Right lobe of liver (tissue), 4 donors: ENCODE data around the gene MICU1.

Experiments used
- CTCF ChIP-seq, 4 donors: fragments of 200-600 bp in 3 of 4; fragments of 450-650 bp in 1 of 4; IDR thresholded peaks; one replicate each; pipeline versions ENCODE4 v1.5.1 to v1.8.0; 2016 to 2022; ENCODE audit warnings: antibody characterized with exemption in 4 of 4, mild to moderate bottlenecking in 2 of 4
- POLR2A ChIP-seq: fragments of 450-650 bp; IDR thresholded peaks from one replicate; pipeline ENCODE4 v1.6.1; 2017; ENCODE audit warnings: antibody characterized with exemption, mild to moderate bottlenecking
- donor health status: DM: no; HTN: no; CAD: no.
- donor health status: DM: no; HTN: no; CAD: no.
- donor health status: DM: no; HTN: yes; CAD: no.

GRCh38 chr10:72483471-72483870, 142.4 kb downstream of the MICU1 start:
- TF ChIP-seq CTCF (IDR thresholded peaks at IDR 0.05) (no peak), POLR2A (no peak)
